ENCODE data around the gene LRBA.

The LRBA gene

GRCh38 chr4:150462743-150463142 lies 552.3 kb downstream of the LRBA start:
- DNase-seq, result no peak

- no peak for DNase-seq
These were observed 553.1 kb downstream of the LRBA start for GRCh38 chr4:150461957-150462356.

DNA sequence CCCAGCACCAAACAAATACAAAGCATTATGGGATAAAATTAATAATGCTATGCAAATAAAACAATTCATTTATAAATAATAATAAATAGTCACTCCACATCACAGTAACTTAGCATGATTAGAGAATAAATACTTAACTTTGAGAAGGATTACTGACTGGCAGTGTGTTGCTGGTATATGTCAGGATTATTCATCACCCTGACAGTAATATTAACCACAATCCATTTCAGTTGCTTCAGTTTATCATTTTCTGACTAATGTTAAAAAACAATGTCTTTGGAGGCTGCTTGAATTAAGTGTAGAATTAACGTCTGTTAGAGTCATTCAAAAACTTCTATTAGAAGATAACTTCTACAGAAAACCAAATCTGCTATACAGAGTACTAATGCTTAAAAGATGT lies 557.3 kb downstream of the LRBA start:
- no peak for DNase-seq

DNA sequence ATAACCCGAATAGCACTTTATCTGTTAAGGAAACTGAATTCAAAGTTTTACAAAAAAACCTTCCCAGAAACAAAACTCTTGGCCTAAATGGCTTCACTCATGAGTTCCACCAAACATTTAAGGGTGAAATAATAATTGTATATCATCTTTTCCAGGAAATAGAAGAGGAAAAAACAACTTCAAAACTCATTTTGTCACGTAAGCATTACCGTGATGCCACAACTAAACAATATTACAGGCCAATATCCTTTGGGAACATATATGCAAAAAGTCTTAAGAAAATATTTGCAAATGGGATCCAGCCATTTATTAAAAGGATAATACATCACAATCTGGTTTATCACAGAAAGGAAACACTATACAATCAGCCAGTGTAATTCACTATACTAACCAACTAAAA lies 563.2 kb downstream of the LRBA start:
- DNase-seq, result no peak

DNA sequence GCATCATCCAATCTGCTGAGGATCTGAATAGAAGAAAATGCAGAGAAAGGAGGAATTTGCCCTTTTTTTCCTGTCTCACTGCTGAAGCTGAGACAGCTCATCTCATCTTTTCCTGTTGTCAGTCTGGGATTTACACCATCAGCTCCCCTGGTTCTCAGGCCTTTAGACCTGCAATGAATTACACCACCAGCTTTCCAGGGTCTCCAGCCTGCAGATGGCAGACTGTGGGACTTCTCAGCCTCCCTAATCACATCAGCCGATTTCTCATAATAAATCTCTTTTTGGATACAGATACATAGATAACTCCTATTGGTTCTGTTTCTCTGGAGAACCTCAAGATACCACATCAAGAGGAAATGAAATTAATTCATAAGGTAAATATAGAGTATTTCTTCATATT lies 567.7 kb downstream of the LRBA start:
- no peak for DNase-seq

DNA sequence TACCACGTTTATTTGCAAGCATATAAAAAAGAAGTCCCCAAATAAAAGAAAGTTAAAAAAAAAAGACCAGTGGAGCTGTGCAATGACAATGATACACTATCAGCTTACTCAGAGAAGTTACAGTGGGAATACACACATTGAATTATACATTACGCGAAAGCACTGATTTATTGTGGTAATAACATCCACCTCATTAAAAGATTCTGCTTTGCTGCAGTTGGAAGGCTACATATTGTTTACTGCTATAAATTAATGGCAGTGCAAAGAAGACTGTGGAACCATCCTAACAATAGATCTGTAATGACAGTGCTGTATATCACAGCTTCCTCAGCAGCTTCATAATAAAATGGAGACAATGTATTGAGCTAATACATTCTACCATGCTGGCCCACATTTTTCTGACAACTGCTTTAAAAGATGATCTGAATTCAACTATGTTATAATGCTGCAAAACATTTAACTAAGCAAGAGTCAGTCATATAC lies 575.6 kb downstream of the LRBA start:
- DNase-seq, result no peak

GRCh38 chr4:150436598-150437370 lies 578.3 kb downstream of the LRBA start:
- no peak for DNase-seq

DNA sequence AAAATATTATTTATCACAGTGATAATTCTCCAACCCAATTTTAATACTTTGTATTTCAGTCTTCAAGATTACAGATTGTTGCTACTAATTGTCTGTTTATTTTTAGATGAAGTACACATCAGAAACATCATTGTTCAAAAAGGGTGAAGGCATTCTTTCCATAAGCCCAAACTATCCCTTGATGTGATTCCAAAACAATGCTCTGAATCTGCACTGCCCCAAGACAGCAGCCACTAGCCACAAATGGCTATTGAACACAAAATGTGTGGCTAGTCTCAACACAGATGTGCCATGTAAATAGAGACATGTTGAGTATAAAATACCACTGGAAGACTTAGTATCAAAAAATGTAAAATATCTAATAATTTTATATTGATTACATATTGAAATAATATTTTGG lies 583.9 kb downstream of the LRBA start:
- no peak for DNase-seq

GRCh38 chr4:150425161-150425560 lies 589.9 kb downstream of the LRBA start:
- DNase-seq, result no peak

DNA sequence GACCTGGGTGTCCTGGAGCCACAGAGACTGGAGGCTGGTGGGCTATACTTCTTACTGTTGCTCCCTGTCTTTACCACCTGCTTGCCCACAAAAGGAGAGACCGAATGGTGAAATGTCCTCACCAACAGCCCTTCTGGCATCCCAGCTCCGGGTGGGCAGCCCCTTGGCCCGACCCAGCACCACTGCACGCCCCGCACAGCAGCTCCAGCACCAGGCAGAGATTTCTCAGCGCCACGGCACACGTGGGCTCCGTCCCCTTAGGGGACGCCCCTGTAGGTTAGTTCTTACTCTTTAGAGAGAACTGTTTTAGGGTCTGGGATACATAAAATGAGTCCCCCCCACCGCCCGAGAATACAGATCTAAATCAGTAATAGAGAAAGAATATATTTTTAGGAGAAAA lies 591.6 kb downstream of the LRBA start:
- no peak for DNase-seq

DNA sequence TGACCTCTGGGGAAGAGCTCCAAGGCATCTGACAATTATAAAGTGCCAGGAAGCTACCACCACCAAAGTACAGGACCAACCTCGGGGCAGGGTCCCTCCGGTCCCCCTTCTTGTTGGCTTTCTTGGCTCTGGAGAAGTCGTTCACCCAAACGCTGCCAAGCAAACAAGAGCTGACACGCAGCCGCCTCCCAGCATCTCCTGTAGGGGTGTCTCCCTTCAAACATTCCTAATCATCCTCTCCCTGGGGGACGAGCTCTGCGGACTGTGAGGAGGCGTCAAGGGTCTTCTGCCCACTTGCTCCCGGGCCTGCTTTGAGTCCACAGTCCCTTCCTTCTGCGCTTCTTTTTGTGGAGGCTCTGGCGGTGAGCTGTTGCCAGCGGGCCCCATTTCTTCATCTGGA lies 592.0 kb downstream of the LRBA start:
- DNase-seq, result no peak

DNA sequence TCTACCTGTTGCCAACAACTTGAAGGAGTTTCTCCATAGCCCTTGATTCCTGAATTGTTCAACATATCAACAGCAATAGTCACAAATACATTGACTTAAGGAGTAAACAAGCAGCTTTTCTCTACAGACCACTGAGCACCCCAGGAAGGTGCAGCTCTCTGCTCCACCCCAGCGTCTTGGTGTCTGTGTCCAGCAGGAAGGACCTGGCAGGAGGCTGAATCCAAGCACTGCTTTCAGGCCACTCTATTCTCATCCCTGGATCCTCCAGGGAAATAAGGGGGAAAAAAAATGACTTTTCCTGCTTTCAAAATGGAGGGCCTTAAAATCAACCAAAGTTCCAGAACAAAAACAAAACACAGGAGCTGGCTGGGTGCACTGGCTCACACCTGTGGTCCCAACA lies 593.5 kb downstream of the LRBA start:
- DNase-seq, result no peak

DNA sequence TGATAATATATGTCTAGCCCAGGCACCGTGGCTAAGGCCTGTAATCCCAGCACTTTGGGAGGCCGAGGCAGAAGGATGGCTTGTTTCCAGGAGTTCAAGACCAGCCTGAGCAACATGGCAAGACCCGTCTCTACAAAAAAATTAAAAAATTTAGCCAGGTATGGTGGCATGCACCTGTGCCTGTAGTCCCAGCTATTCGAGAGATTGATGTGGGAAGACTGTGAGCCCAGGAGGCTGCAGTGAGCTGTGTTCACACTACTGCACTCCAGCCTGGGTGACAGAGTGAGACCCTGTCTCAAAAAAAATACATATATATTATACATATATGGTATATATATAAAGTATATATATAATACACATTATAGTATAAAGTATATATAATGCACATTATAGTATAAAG lies 595.1 kb downstream of the LRBA start:
- DNase-seq, result no peak

- no peak for DNase-seq
These were observed 596.2 kb downstream of the LRBA start for GRCh38 chr4:150418757-150419410.

DNA sequence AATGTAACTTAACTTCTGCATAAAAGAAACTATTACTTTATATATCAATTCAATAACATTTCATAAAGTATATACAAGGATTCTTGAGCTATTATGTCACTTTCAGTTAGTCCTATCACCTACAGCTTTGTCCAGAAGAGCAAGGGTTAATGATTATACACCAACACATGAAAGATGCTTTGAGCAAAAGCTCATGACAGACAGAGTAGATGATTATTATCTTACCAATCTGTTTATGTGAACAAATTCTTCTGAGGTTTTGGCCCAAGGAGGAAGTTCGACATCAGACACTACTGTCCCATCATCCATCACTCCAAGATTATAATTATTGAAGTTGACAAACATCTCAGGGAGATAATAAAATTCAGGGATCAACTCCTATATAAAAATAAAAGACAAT lies 599.9 kb downstream of the LRBA start:
- no peak for DNase-seq

- DNase-seq, result no peak
These were observed 603.6 kb downstream of the LRBA start for GRCh38 chr4:150411520-150411919.

- no peak for DNase-seq
These were observed 612.2 kb downstream of the LRBA start for GRCh38 chr4:150402871-150403272.

GRCh38 chr4:150401083-150401687 lies 613.9 kb downstream of the LRBA start:
- DNase-seq, result no peak

DNA sequence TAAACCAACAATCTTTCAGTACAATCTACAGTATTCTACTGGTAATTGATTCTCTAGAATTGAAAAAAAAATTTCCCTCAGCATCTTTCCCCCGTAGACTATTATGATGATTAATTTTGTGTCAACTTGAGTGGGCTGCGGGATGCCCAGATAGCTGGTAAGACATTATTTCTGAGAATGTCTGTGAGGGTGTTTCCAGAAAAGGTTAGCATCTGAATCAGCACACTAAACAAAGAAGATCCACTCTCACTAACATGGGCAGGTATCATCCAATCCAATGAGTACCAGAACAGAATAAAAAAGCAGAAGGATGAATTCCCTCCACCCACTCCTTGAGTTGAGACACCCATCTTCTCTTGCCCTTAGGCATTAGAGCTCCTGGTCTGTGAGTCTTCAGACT lies 619.2 kb downstream of the LRBA start:
- DNase-seq, result no peak

- DNase-seq, result no peak
These were observed 621.0 kb downstream of the LRBA start for GRCh38 chr4:150394046-150394445.

- DNase-seq, result no peak
These were observed 624.0 kb downstream of the LRBA start for GRCh38 chr4:150391052-150391451.

DNA sequence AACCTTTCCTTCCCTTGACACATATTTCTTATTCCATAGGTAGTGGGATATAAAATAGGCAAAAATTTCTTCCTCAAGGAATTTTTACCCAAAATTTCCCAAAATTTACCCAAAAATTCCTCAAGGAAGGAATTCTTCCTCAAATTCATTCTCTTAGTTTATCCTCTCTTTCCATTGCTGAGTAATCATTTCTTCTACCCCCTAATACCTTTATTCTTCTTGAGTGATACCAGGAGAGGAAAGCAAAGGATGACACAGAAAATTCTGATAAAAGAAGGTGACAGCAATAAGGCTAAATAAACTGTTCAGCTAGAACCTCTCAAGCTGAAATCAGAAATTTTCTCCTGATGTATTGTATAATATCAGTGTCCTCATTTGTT lies 624.6 kb downstream of the LRBA start:
- no peak for DNase-seq

GRCh38 chr4:150389896-150390530 lies 625.1 kb downstream of the LRBA start:
- DNase-seq, result no peak

DNA sequence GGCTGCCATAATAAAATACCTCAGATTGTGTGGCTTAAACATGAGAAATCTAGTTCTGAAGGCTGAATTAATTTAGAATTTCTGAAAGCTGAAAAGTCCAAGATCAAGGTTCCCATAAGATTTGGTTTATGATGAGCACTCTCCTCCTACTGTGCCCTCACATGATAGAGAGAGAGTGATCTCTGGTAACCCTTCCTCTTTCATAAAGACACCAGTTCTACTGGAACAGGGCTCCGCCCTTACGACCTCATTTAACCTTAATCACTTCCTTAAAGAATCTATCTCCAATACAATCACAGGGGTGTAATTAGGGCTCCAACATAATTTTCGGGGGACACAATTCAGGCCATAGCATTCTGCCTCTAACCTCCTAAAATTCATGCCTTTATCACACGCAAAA lies 627.1 kb downstream of the LRBA start:
- DNase-seq, result no peak
